Mucosa of stomach (tissue), 1 donor: ENCODE results near the gene SCIMP.
"Not testable (repeated sequence)": the region's sequence is repeated elsewhere in the genome, so short reads cannot be mapped to it uniquely, and the experiment has no call there.

ENCODE experiments used
- H3K27me3 ChIP-seq: one replicate; pipeline ENCODE4 v1.7.0; 2013; ENCODE audit warnings: mild to moderate bottlenecking, low read length; ENCODE audit not compliant: control insufficient read depth, insufficient read depth
- H3K36me3 ChIP-seq: one replicate; pipeline ENCODE4 v1.7.0; 2013; ENCODE audit warnings: low read length; ENCODE audit not compliant: control insufficient read depth, insufficient read depth
- H3K4me1 ChIP-seq: one replicate; pipeline ENCODE4 v1.7.0; 2013; ENCODE audit warnings: mild to moderate bottlenecking, low read length; ENCODE audit not compliant: control insufficient read depth, insufficient read depth
- H3K4me3 ChIP-seq: one replicate; pipeline ENCODE4 v1.7.0; 2013; ENCODE audit warnings: low read length
- H3K9ac ChIP-seq: one replicate; pipeline ENCODE4 v1.7.0; 2013; ENCODE audit warnings: mild to moderate bottlenecking, low read length, moderate library complexity
- H3K9me3 ChIP-seq: one replicate; pipeline ENCODE4 v1.7.0; 2013; ENCODE audit warnings: mild to moderate bottlenecking, low read length, moderate library complexity; ENCODE audit not compliant: control insufficient read depth
- donor health status: Pancreatic carcinoma.

Gene SCIMP

DNA sequence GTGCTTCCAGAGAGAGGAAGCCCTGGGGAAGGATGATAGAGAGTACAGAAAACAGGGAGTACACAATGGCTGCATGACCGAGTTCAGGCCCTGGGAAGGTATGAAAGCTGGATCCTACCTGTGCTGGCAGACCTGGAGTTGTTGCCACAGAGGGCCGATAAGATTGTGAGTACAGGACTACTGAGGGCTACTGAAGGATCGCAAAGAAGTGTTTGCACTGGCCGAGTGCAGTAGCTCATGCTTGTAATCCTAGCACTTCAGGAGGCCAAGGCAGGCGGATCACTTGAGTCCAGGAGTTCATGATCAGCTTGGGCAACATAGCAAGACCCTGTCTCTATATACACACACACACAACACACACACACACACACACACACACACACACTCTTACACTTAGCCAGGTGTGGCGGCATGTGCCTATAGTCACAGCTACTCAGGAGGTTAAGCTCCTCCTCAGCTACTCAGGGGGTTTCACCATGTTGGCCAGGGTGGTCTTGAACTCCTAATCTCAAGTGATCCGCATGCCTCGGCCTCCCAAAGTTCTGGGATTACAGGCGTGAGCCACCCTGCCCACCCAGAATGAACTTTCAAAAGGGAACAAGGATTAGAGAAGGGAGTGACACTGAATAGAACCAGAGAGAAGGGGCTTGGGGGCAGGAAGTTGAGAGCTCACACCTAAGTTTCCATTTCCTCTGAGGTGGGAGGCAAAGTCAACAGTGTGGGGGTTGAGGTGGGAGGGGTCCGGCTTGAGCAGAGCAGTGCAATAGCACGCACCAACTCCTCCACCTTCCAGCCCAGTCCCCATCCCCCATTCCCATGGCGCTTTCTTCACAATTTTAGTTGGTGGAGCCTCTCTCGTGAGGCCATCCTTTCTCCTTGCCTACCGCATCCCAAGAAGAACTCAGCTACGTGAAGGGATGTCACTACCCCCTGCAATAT is 7.5 kb downstream of the SCIMP start:
- Histone ChIP-seq H3K4me1 (peaks cover 4% of the 10 kb centered on the region), H3K36me3 (no peaks in the 10 kb centered on the region), H3K27me3 (no peaks in the 10 kb centered on the region), H3K9ac (no peak overlapping the region), H3K9me3 (no peaks in the 10 kb centered on the region), H3K4me3 (no peak overlapping the region)

DNA sequence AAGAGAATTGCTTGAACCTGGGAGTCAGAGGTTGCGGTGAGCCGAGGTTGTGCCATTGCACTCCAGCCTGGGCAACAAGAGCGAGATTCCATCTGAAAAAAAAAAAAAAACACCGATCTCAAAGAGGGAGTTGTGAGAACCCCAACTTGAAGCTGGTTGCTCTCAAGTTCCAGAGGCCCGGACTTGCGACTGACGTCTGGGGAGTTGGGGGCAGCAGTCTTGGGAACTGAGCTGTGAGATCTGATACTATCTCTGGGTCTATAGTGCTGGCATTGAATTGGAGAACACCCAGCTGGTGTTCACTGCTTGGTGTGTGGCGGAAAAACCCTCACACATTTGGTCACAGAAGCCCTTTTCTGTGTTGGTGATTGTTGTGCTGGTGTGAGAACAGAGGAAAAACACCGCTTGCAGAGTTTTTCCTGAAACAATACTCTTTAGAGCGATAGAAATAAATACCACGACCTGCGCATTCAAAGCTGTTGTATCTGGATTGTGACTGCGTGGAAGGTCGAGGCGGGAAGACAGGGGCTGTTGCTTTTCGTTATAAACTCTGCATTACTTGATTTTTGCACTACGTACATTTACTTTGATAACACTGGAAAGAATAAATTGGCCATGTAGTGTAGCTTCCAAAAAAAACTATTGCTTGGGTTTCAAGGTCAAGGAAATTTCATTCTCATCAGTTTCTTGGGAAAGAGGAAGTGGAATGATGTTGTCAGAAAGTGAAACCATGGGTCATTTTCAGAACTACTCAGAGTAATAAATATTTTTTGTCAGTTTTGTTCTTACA is 8.8 kb downstream of the SCIMP start:
- Histone ChIP-seq H3K4me1 (no peaks in the 10 kb centered on the region), H3K4me3 (no peak overlapping the region), H3K36me3 (no peaks in the 10 kb centered on the region), H3K9ac (no peak overlapping the region), H3K9me3 (no peaks in the 10 kb centered on the region), H3K27me3 (no peaks in the 10 kb centered on the region)

DNA sequence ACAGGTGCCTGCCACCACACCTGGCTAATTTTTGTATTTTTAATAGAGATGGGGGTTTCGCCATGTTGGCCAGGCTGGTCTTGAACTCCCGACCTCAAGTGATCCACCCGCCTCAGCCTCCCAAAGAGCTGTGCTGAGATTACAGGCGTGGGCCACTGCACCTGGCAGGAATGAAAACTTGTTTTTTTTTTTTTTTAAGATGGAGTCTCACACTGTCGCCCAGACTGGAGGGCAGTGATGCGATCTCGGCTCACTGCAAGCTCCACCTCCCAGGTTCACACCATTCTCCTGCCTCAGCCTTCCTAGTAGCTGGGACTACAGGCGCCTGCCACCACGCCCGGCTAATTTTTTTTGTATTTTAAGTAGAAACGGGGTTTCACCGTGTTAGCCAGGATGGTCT is 12.7 kb downstream of the SCIMP start:
- H3K4me3 ChIP-seq, H3K9ac ChIP-seq, H3K4me1 ChIP-seq, H3K27me3 ChIP-seq, H3K36me3 ChIP-seq, H3K9me3 ChIP-seq: not testable (repeated sequence)

DNA sequence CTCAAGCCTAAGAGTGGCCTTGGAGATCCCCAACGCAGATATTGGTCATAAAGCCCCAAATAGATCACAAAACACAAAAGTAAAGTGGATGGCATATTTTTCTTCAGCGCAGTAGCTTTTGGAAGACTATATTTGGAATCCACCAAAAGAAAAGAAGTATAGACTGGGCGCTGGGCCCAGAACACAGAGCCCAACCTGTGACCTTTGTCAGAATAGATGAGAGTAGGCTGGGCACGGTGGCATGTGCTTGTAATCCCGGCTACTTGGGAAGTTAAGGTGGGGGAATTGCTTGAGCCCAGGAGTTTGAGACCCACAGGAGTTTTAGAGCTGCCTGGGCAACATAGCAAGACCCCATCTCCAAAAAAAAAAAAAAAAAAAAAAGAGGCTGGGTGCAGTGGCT is 14.6 kb downstream of the SCIMP start:
- Histone ChIP-seq H3K4me1 (no peaks in the 10 kb centered on the region), H3K9ac (no peak overlapping the region), H3K9me3 (no peaks in the 10 kb centered on the region), H3K27me3 (no peaks in the 10 kb centered on the region), H3K4me3 (no peak overlapping the region), H3K36me3 (no peaks in the 10 kb centered on the region)

DNA sequence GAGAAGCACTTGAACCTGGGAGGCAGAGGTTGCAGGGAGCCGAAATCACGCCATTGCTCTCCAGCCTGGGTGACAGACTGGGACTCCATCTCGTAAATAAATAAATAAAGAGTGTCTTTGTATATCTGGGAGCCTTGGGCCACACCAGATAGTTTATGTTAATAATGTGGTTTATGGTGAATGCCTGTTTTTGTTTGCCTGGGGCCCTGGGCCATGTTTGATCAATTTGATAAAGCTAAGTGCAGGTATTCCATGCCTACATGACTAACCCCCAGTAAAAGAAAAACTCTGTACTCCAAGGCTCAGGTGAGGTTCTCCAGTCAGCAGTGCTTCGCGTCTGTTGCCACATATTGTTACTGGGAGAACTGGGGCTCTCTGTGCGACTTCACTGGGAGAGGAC is 15.1 kb downstream of the SCIMP start:
- no peak overlapping the region for H3K9ac ChIP-seq
- no peaks in the 10 kb centered on the region for H3K27me3 ChIP-seq
- H3K9me3 ChIP-seq: no peaks in the 10 kb centered on the region
- H3K4me1 ChIP-seq: no peaks in the 10 kb centered on the region
- H3K36me3 ChIP-seq: no peaks in the 10 kb centered on the region
- no peak overlapping the region for H3K4me3 ChIP-seq

DNA sequence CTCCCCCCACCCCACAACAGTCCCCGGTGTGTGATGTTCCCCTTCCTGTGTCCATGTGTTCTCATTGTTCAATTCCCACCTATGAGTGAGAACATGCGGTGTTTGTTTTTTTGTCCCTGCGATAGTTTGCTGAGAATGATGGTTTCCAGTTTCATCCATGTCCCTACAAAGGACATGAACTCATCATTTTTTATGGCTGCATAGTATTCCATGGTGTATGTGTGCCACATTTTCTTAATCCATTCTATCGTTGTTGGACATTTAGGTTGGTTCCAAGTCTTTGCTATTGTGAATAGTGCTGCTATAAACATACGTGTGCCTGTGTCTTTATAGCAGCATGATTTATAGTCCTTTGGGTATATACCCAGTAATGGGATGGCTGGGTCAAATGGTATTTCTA is 17.1 kb downstream of the SCIMP start:
- not testable (repeated sequence) for H3K9me3 ChIP-seq, H3K9ac ChIP-seq, H3K27me3 ChIP-seq, H3K4me1 ChIP-seq, H3K4me3 ChIP-seq, H3K36me3 ChIP-seq

DNA sequence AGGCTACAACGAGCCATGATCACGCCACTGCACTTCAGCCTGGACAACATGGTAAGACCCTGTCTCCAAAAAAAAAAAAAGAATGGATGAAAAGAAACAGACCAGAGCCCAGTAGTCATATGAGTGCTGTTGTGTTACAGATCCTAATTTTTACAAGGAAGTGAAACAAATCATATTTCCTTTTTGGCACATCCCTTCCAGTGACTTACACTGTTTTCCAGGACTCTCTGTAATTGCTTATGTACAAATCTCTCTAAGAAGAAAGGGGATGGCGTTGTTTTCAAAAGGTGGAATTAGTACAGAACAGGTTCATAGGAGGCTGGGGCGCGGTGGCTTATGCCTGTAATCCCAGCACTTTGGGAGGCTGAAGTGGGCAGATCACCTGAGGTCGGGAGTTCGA is 23.2 kb downstream of the SCIMP start:
- no peaks in the 10 kb centered on the region for H3K36me3 ChIP-seq
- no peak overlapping the region for H3K4me3 ChIP-seq
- no peaks in the 10 kb centered on the region for H3K27me3 ChIP-seq
- no peaks in the 10 kb centered on the region for H3K9me3 ChIP-seq
- H3K9ac ChIP-seq: no peak overlapping the region
- no peaks in the 10 kb centered on the region for H3K4me1 ChIP-seq

DNA sequence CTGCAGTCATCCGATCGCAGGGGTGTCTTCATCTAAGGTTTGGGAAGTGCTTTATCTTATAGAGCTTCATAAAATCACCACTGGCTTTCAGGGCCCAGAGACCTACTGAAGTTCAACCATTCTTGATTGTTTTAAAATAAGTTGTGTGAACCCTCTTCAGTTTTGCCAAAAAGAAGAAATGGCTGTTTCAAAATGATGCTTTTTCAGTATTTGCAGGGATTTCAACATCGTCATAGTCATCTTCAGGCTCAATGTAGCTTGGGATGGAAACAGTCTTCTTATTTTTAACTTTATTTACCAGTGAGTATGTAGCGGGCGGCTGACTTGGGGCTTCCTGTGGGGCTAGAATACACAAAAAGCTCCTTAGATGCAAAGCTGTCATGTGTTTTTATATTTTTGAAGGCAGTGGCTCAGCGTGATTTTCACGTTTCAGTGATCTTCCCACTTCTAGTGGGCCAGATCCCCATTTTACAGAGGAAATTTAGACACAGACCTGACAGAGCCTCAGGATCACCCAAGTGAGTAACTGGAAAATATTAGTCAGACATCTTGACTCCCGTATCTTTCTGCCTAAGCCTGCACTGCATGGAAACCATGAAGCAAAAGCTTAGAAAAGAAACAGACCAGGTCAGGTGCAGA is 23.9 kb downstream of the SCIMP start:
- no peak overlapping the region for H3K4me3 ChIP-seq
- H3K4me1 ChIP-seq: no peaks in the 10 kb centered on the region
- no peak overlapping the region for H3K9ac ChIP-seq
- H3K36me3 ChIP-seq: no peaks in the 10 kb centered on the region
- H3K9me3 ChIP-seq: no peaks in the 10 kb centered on the region
- H3K27me3 ChIP-seq: no peaks in the 10 kb centered on the region

DNA sequence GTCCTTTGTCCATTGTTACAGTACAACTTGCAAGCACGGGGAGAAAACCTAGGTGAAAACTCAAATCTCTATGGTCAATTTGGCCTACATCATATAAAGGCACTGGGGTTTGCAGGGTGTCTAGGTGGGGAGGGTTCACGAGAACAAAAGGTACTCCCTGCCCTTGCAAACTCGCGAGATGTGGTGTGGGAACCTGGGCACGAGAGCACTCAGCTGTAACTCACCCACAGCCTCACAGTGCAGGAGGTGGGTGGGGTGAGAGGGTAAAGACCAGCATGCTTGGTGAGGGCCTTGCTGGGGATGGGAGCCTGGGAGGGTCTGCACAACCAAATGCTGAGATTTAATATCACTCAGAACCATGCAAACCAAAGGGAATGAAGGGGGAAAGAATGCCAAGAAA is 24.6 kb downstream of the SCIMP start:
- no peaks in the 10 kb centered on the region for H3K36me3 ChIP-seq
- no peaks in the 10 kb centered on the region for H3K27me3 ChIP-seq
- no peak overlapping the region for H3K9ac ChIP-seq
- no peaks in the 10 kb centered on the region for H3K9me3 ChIP-seq
- no peaks in the 10 kb centered on the region for H3K4me1 ChIP-seq
- H3K4me3 ChIP-seq: no peak overlapping the region

DNA sequence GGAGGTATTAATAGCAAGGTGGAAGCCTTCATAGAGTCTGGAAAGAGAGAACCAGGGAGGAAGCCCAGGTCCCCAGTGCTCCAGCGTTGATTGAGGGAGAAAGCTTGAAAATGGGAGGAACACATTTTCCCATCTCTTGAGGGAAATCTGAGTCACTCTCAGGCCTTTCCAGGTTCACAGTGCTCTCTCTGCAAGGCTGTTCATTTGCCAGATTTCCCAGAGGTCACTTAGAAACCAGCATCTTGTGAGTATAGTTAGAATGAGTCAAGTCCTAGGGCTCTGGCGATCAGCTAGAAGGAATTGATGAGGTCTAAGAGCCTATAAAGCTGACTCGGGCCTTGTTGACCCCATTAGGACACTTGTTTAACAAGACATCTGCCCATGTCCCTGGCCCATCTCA is 25.3 kb downstream of the SCIMP start:
- Histone ChIP-seq H3K9ac (no peak overlapping the region), H3K9me3 (no peaks in the 10 kb centered on the region), H3K36me3 (no peaks in the 10 kb centered on the region), H3K4me3 (no peak overlapping the region), H3K4me1 (no peaks in the 10 kb centered on the region), H3K27me3 (no peaks in the 10 kb centered on the region)

DNA sequence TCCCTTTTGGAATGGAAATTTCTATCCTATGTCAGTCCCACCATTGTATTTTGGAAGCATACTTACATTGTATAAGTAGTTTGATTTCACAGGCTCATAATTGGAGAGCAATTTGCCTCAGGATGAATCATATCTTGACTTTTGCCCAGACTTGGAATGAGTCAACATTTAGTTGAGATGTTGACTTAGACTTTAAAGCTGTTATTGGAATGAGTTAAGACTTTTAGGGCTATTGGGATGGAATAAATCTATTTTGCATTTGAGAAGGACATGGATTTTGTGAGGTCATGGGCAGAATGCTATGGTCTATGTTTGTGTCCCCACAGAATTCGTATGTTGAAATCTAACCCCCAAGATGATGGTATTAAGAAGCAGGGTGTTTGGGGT is 30.8 kb downstream of the SCIMP start:
- Histone ChIP-seq H3K4me1 (peaks cover 12% of the 10 kb centered on the region), H3K9ac (no peak overlapping the region), H3K4me3 (no peak overlapping the region), H3K36me3 (no peaks in the 10 kb centered on the region), H3K27me3 (no peaks in the 10 kb centered on the region), H3K9me3 (no peaks in the 10 kb centered on the region)
